HepG2 (cell line): ENCODE measurements around the gene PSMD1. TPM values are rescaled to one million over a fixed set of nuclear protein-coding genes. Genes with fewer than 3 reads are reported as not detected.

ENCODE experiments used
- ELF3 ChIP-seq: IDR thresholded peaks from 2 replicates; pipeline ENCODE4 v1.6.1; 2016; ENCODE audit warnings: missing genetic modification reagents, missing compliant biosample characterization
- GZF1 ChIP-seq: sonication (generic); formaldehyde crosslinking; IDR thresholded peaks from 2 replicates; pipeline ENCODE4 v1.5.1; 2020; ENCODE audit warnings: mild to moderate bottlenecking, missing genetic modification reagents
- HMG20B ChIP-seq: conservative IDR thresholded peaks from 2 replicates; pipeline ENCODE4 v1.6.1; 2016; ENCODE audit warnings: missing genetic modification reagents, missing compliant biosample characterization
- NFE2L2 ChIP-seq: fragments of 150-350 bp; IDR thresholded peaks from 2 replicates; pipeline ENCODE4 v1.6.1; 2014; ENCODE audit warnings: low read length
- NR2F1 ChIP-seq, 2 experiments: fragments of 450-650 bp in 1 of 2; formaldehyde crosslinking in 1 of 2; IDR thresholded peaks; 2 replicates each; pipeline versions ENCODE4 v1.5.0 to v1.6.1; 2016 to 2020; ENCODE audit warnings: mild to moderate bottlenecking in 1 of 2, missing compliant biosample characterization in 1 of 2, missing genetic modification reagents in 1 of 2, moderate library complexity in 1 of 2
- PAF1 ChIP-seq: IDR thresholded peaks from 2 replicates; pipeline ENCODE4 v1.6.1; 2016; ENCODE audit warnings: missing genetic modification reagents, missing compliant biosample characterization
- SALL2 ChIP-seq: sonication (generic); formaldehyde crosslinking; IDR thresholded peaks from 2 replicates; pipeline ENCODE4 v1.8.1; 2023; ENCODE audit warnings: mild to moderate bottlenecking, missing genetic modification reagents, inconsistent platforms
- SOX6 ChIP-seq, 2 experiments: fragments of 450-650 bp in 1 of 2; sonication (generic) in 1 of 2; formaldehyde crosslinking in 1 of 2; IDR thresholded peaks; 2 replicates each; pipeline versions ENCODE4 v1.4.0 to v1.6.1; 2017 to 2020; ENCODE audit warnings: antibody characterized with exemption in 1 of 2, mild to moderate bottlenecking in 1 of 2, missing genetic modification reagents in 1 of 2
- SYNCRIP ChIP-seq: fragments of 200-400 bp; formaldehyde crosslinking; IDR thresholded peaks from 2 replicates; pipeline ENCODE4 v1.6.1; 2018; ENCODE audit warnings: mild to moderate bottlenecking, low read depth, low read length; ENCODE audit not compliant: insufficient read depth
- TAF1 ChIP-seq: sonication (generic); formaldehyde crosslinking; IDR thresholded peaks from 2 replicates; pipeline ENCODE4 v1.4.0; 2020; ENCODE audit warnings: missing genetic modification reagents
- ZNF234 ChIP-seq: sonication (generic); formaldehyde crosslinking; conservative IDR thresholded peaks from 2 replicates; pipeline ENCODE4 v1.5.1; 2020; ENCODE audit warnings: mild to moderate bottlenecking, missing genetic modification reagents
- ZNF263 ChIP-seq: sonication (generic); formaldehyde crosslinking; IDR thresholded peaks from 2 replicates; pipeline ENCODE4 v1.4.0; 2020; ENCODE audit warnings: missing genetic modification reagents
- ZNF33A ChIP-seq: sonication (generic); formaldehyde crosslinking; IDR thresholded peaks from 2 replicates; pipeline ENCODE4 v1.5.1; 2020; ENCODE audit warnings: missing genetic modification reagents, mild to moderate bottlenecking, moderate library complexity, borderline replicate concordance
- ZNF549 ChIP-seq: sonication (generic); formaldehyde crosslinking; IDR thresholded peaks from 2 replicates; pipeline ENCODE4 v1.5.0; 2020; ENCODE audit warnings: missing genetic modification reagents
- ZNF562 ChIP-seq: sonication (generic); formaldehyde crosslinking; IDR thresholded peaks from 2 replicates; pipeline ENCODE4 v1.8.0; 2022; ENCODE audit warnings: missing genetic modification reagents, borderline replicate concordance
- ZNF570 ChIP-seq: sonication (generic); formaldehyde crosslinking; IDR thresholded peaks from 2 replicates; pipeline ENCODE4 v1.4.0; 2020; ENCODE audit warnings: mild to moderate bottlenecking, missing genetic modification reagents, borderline replicate concordance
- ZSCAN20 ChIP-seq: sonication (generic); formaldehyde crosslinking; IDR thresholded peaks from 2 replicates; pipeline ENCODE4 v1.4.0; 2020; ENCODE audit warnings: missing genetic modification reagents, mild to moderate bottlenecking, borderline replicate concordance
- polyA plus RNA-seq, 8 experiments: library from polyadenylated mRNA; depleted of rRNA in 3 of 8; stranded (reverse) in 7 of 8; unstranded in 1 of 8; fragments of >200 nt; fragmentation: Illumina TruSeq in 4 of 8; extraction: Trizol in 4 of 8; gene quantifications; 2 replicates each; pipeline versions ENCODE4 v1.2.1 to v1.2.3, GENCODE V29; 2011 to 2016; ENCODE audit warnings: low read depth in 4 of 8, missing spikeins in 1 of 8, mixed read lengths in 1 of 8; ENCODE audit not compliant: insufficient read depth in 1 of 8
- total RNA-seq, 5 experiments: library from RNA; depleted of rRNA; stranded (reverse); fragments of >200 nt; fragmentation: Illumina TruSeq; extraction: Trizol; gene quantifications; 2 replicates each; pipeline ENCODE4 v1.2.3, GENCODE V29; 2016; ENCODE audit warnings: low read depth in 1 of 5
- TF ChIP-seq, protein P1 (sequence below): IDR thresholded peaks from 2 replicates; pipeline ENCODE4 v1.4.0; 2020; ENCODE audit warnings: mild to moderate bottlenecking, missing genetic modification reagents
- TF ChIP-seq, protein P2 (sequence below): sonication (generic); formaldehyde crosslinking; IDR thresholded peaks from 2 replicates; pipeline ENCODE4 v1.4.0; 2020; ENCODE audit warnings: missing genetic modification reagents
- TF ChIP-seq, protein P3 (sequence below): sonication (generic); formaldehyde crosslinking; IDR thresholded peaks from 2 replicates; pipeline ENCODE4 v1.5.0; 2020; ENCODE audit warnings: missing genetic modification reagents
- TF ChIP-seq, protein P4 (sequence below): sonication (generic); formaldehyde crosslinking; IDR thresholded peaks from 2 replicates; pipeline ENCODE4 v1.4.0; 2020; ENCODE audit warnings: missing genetic modification reagents, borderline replicate concordance
- TF ChIP-seq, protein P5 (sequence below): sonication (generic); formaldehyde crosslinking; IDR thresholded peaks from 2 replicates; pipeline ENCODE4 v1.5.0; 2020; ENCODE audit warnings: missing genetic modification reagents

PSMD1 gene
- total and polyA plus RNA-seq, 2 of the 13 experiments (the other 11 are each of a cell fraction or from before 2014, with no cell fraction given), result 136 to 191 TPM

DNA sequence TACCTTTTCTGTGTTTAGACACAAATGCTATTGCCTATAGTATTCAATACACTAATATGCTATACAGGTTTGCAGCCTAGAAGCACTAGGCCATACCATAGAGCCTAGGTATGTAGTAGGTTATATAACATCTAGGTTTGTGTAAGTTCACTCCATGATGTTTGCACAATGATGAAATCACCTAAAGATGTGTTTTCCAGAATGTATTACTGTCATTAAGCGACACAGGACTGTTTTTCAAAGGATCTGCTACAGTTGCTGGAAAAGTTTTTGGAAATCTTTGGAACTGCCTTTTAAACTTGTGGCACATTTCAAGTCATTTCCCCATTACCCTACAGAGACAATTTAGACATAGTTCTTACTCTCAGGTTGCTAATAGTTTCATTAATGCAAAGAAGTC is 9.3 kb downstream of the PSMD1 start (continued):
- TF ChIP-seq, protein P1, sequence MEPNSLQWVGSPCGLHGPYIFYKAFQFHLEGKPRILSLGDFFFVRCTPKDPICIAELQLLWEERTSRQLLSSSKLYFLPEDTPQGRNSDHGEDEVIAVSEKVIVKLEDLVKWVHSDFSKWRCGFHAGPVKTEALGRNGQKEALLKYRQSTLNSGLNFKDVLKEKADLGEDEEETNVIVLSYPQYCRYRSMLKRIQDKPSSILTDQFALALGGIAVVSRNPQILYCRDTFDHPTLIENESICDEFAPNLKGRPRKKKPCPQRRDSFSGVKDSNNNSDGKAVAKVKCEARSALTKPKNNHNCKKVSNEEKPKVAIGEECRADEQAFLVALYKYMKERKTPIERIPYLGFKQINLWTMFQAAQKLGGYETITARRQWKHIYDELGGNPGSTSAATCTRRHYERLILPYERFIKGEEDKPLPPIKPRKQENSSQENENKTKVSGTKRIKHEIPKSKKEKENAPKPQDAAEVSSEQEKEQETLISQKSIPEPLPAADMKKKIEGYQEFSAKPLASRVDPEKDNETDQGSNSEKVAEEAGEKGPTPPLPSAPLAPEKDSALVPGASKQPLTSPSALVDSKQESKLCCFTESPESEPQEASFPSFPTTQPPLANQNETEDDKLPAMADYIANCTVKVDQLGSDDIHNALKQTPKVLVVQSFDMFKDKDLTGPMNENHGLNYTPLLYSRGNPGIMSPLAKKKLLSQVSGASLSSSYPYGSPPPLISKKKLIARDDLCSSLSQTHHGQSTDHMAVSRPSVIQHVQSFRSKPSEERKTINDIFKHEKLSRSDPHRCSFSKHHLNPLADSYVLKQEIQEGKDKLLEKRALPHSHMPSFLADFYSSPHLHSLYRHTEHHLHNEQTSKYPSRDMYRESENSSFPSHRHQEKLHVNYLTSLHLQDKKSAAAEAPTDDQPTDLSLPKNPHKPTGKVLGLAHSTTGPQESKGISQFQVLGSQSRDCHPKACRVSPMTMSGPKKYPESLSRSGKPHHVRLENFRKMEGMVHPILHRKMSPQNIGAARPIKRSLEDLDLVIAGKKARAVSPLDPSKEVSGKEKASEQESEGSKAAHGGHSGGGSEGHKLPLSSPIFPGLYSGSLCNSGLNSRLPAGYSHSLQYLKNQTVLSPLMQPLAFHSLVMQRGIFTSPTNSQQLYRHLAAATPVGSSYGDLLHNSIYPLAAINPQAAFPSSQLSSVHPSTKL (CRISPR knock-in tag), result peak; percentile 90
- TF ChIP-seq, protein P2, sequence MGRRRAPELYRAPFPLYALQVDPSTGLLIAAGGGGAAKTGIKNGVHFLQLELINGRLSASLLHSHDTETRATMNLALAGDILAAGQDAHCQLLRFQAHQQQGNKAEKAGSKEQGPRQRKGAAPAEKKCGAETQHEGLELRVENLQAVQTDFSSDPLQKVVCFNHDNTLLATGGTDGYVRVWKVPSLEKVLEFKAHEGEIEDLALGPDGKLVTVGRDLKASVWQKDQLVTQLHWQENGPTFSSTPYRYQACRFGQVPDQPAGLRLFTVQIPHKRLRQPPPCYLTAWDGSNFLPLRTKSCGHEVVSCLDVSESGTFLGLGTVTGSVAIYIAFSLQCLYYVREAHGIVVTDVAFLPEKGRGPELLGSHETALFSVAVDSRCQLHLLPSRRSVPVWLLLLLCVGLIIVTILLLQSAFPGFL, result no peak
- TF ChIP-seq GZF1 (CRISPR knock-in tag) (no peak), HMG20B (no peak), PAF1 (no peak), NFE2L2 (no peak), NR2F1 (CRISPR knock-in tag; IDR thresholded peaks at IDR 0.05) (no peak), ZNF549 (CRISPR knock-in tag) (no peak), ZNF562 (CRISPR knock-in tag) (no peak), ZNF263 (no peak), ZSCAN20 (CRISPR knock-in tag) (no peak), ZNF234 (CRISPR knock-in tag) (no peak), ZNF33A (CRISPR knock-in tag) (no peak), SOX6 (IDR thresholded peaks at IDR 0.05) (no peak), SOX6 (CRISPR knock-in tag; IDR thresholded peaks at IDR 0.05) (peak; percentile 52; the same call in 1 of the 2 replicates), ZNF570 (CRISPR knock-in tag) (no peak), TAF1 (CRISPR knock-in tag) (no peak), SYNCRIP (no peak), ELF3 (CRISPR knock-in tag) (peak; percentile 53; the same call in 1 of the 2 replicates), SALL2 (CRISPR knock-in tag) (no peak)
- TF ChIP-seq, protein P3, sequence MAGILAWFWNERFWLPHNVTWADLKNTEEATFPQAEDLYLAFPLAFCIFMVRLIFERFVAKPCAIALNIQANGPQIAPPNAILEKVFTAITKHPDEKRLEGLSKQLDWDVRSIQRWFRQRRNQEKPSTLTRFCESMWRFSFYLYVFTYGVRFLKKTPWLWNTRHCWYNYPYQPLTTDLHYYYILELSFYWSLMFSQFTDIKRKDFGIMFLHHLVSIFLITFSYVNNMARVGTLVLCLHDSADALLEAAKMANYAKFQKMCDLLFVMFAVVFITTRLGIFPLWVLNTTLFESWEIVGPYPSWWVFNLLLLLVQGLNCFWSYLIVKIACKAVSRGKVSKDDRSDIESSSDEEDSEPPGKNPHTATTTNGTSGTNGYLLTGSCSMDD (CRISPR knock-in tag), result no peak
- TF ChIP-seq, protein P4, sequence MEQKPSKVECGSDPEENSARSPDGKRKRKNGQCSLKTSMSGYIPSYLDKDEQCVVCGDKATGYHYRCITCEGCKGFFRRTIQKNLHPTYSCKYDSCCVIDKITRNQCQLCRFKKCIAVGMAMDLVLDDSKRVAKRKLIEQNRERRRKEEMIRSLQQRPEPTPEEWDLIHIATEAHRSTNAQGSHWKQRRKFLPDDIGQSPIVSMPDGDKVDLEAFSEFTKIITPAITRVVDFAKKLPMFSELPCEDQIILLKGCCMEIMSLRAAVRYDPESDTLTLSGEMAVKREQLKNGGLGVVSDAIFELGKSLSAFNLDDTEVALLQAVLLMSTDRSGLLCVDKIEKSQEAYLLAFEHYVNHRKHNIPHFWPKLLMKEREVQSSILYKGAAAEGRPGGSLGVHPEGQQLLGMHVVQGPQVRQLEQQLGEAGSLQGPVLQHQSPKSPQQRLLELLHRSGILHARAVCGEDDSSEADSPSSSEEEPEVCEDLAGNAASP, result peak; percentile 92
- TF ChIP-seq, protein P5, sequence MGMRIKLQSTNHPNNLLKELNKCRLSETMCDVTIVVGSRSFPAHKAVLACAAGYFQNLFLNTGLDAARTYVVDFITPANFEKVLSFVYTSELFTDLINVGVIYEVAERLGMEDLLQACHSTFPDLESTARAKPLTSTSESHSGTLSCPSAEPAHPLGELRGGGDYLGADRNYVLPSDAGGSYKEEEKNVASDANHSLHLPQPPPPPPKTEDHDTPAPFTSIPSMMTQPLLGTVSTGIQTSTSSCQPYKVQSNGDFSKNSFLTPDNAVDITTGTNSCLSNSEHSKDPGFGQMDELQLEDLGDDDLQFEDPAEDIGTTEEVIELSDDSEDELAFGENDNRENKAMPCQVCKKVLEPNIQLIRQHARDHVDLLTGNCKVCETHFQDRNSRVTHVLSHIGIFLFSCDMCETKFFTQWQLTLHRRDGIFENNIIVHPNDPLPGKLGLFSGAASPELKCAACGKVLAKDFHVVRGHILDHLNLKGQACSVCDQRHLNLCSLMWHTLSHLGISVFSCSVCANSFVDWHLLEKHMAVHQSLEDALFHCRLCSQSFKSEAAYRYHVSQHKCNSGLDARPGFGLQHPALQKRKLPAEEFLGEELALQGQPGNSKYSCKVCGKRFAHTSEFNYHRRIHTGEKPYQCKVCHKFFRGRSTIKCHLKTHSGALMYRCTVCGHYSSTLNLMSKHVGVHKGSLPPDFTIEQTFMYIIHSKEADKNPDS (CRISPR knock-in tag), result no peak
